ENCODE measurements around the gene PKDREJ.
A peak's percentile ranks its signal among the peaks of the same experiment; 100 is the strongest.

PKDREJ gene

GRCh38 chr22:46224044-46224897 is 38.9 kb downstream of the PKDREJ start:
- H3K9me3 Mint-ChIP-seq: no peaks in the 10 kb centered on the region
- H3K27ac Mint-ChIP-seq: peak overlapping the region; percentile 38
- H3K27me3 Mint-ChIP-seq (ENCODE audit: low read depth, poor library complexity): peaks cover 6% of the 10 kb centered on the region
- H3K4me3 Mint-ChIP-seq: no peak overlapping the region
- DNase-seq: no peak
- peaks cover 16% of the 10 kb centered on the region for H3K4me1 Mint-ChIP-seq
- TF ChIP-seq CTCF (IDR thresholded peaks at IDR 0.05): no peak
- peaks cover 13% of the 10 kb centered on the region for H3K36me3 Mint-ChIP-seq (ENCODE audit: low read depth)

GRCh38 chr22:46220921-46221320 is 42.2 kb downstream of the PKDREJ start:
- H3K27ac Mint-ChIP-seq: no peak overlapping the region
- no peak for DNase-seq
- peaks cover 21% of the 10 kb centered on the region for H3K36me3 Mint-ChIP-seq (ENCODE audit: low read depth)
- no peak overlapping the region for H3K4me3 Mint-ChIP-seq
- peaks cover 14% of the 10 kb centered on the region for H3K4me1 Mint-ChIP-seq
- no peaks in the 10 kb centered on the region for H3K27me3 Mint-ChIP-seq (ENCODE audit: low read depth, poor library complexity)
- no peaks in the 10 kb centered on the region for H3K9me3 Mint-ChIP-seq
- TF ChIP-seq CTCF (IDR thresholded peaks at IDR 0.05): no peak

- no peak for DNase-seq
- peaks cover 32% of the 10 kb centered on the region for H3K36me3 Mint-ChIP-seq (ENCODE audit: low read depth)
- H3K27me3 Mint-ChIP-seq (ENCODE audit: low read depth, poor library complexity): peaks cover 1% of the 10 kb centered on the region
These were observed 43.5 kb downstream of the PKDREJ start for GRCh38 chr22:46219636-46220035.

GRCh38 chr22:46214616-46215015 is 48.5 kb downstream of the PKDREJ start:
- H3K27me3 Mint-ChIP-seq (ENCODE audit: low read depth, poor library complexity): peaks cover 8% of the 10 kb centered on the region
- no peak for DNase-seq
- H3K9me3 Mint-ChIP-seq: peaks cover 47% of the 10 kb centered on the region
- no peak overlapping the region for H3K27ac Mint-ChIP-seq
- H3K4me1 Mint-ChIP-seq: no peaks in the 10 kb centered on the region
- H3K4me3 Mint-ChIP-seq: no peak overlapping the region
- H3K36me3 Mint-ChIP-seq (ENCODE audit: low read depth): peaks cover 64% of the 10 kb centered on the region
- TF ChIP-seq CTCF (IDR thresholded peaks at IDR 0.05): no peak

More at GRCh38 chr22:46219636-46220035, 43.5 kb downstream of the PKDREJ start:
- H3K4me3 Mint-ChIP-seq: no peak overlapping the region
- H3K9me3 Mint-ChIP-seq: peaks cover under 1% of the 10 kb centered on the region
- no peak for TF ChIP-seq CTCF (IDR thresholded peaks at IDR 0.05)
- H3K27ac Mint-ChIP-seq: no peak overlapping the region
- peaks cover 3% of the 10 kb centered on the region for H3K4me1 Mint-ChIP-seq

GRCh38 chr22:46214149-46214548 is 49.0 kb downstream of the PKDREJ start:
- Mint-ChIP-seq H3K4me3 (no peak overlapping the region), H3K27ac (no peak overlapping the region), H3K27me3 (ENCODE audit: low read depth, poor library complexity) (peaks cover 8% of the 10 kb centered on the region), H3K9me3 (peaks cover 51% of the 10 kb centered on the region), H3K36me3 (ENCODE audit: low read depth) (peaks cover 64% of the 10 kb centered on the region), H3K4me1 (no peaks in the 10 kb centered on the region)
- TF ChIP-seq CTCF (IDR thresholded peaks at IDR 0.05): no peak
- DNase-seq: no peak

GRCh38 chr22:46213052-46213451 is 50.1 kb downstream of the PKDREJ start:
- peaks cover 61% of the 10 kb centered on the region for H3K9me3 Mint-ChIP-seq
- peaks cover 8% of the 10 kb centered on the region for H3K27me3 Mint-ChIP-seq (ENCODE audit: low read depth, poor library complexity)
- H3K36me3 Mint-ChIP-seq (ENCODE audit: low read depth): peaks cover 67% of the 10 kb centered on the region
- H3K27ac Mint-ChIP-seq: no peak overlapping the region
- H3K4me3 Mint-ChIP-seq: no peak overlapping the region
- no peaks in the 10 kb centered on the region for H3K4me1 Mint-ChIP-seq
- no peak for DNase-seq
- no peak for TF ChIP-seq CTCF (IDR thresholded peaks at IDR 0.05)

Measured in nephron progenitor cell (in vitro differentiated cells).